ENCODE data around the gene GJA1.
"Not testable (repeated sequence)": the region's sequence is repeated elsewhere in the genome, so short reads cannot be mapped to it uniquely, and the experiment has no call there.

Gene GJA1

GRCh38 chr6:121435444-121436069 is at the start of gene GJA1:
GJA1 (plus strand) TSS chr6:121435646; CDS start chr6:121446848, 11,202 bp downstream.
- DNase-seq (ENCODE audit: low read depth), result no peak

DNA sequence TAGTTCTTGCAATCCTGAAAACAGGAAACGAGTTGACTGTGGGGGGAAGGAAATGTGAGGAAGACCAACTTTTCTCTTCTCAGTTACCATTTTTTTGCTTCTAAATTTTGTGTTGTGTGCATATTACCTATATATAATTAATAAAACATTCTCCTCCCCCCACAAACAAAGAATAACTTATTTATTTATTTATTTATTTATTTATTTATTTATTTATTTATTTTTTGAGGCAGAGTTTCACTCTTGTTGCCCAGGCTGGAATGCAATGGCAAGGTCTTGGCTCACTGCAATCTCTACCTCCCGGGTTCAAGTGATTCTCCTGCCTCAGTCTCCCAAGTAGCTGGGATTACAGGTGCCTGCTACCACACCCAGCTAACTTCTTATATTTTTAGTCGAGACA is 48.9 kb upstream of the GJA1 start:
- DNase-seq (ENCODE audit: low read depth), result not testable (repeated sequence)

GRCh38 chr6:121389419-121389818 is 46.0 kb upstream of the GJA1 start:
- no peak for DNase-seq (ENCODE audit: low read depth)

GRCh38 chr6:121393731-121394505 is 41.5 kb upstream of the GJA1 start:
- DNase-seq (ENCODE audit: low read depth), result no peak

GRCh38 chr6:121395736-121396135 is 39.7 kb upstream of the GJA1 start:
- DNase-seq (ENCODE audit: low read depth), result no peak

GRCh38 chr6:121397188-121397587 is 38.3 kb upstream of the GJA1 start:
- not testable (repeated sequence) for DNase-seq (ENCODE audit: low read depth)

DNA sequence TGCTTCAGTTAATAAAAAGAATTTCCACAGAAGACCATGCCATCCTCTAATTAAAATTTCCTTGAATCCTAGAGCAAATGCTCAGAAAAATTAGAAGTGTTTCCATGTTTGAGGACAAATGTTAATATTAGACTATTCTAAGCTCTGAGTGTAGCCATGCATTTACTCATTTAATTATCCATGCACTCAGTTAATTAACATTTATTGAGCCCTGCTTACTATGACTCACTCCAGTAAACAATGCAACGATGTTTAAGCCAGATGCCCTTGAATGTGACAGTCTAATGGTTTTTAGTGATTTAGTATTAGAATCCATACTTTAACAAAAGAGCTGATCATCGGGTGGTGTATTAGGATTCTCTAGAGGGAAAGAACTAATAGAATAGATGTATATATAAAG is 37.3 kb upstream of the GJA1 start:
- no peak for DNase-seq (ENCODE audit: low read depth)

DNA sequence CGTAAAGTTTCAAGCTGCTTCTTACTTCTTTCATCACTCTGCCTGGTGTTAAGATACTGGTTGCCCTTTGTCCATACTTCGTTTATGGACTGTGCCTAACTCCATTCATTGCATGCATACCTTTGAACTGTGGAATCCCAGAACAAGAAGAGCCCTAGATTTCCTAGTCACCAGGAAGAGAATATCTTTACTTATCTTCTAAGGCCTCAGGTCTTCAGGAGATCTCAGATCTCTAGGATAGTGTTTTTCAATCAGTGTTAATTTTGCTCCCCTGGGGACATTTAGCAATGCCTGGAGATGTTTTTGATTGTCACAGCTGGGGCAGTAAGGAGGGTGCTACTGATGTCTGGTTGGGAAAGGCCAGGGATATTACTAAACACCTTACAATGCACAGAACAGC is 35.5 kb upstream of the GJA1 start:
- DNase-seq (ENCODE audit: low read depth), result no peak

- no peak for DNase-seq (ENCODE audit: low read depth)
Measured at GRCh38 chr6:121403964-121404363, 31.5 kb upstream of the GJA1 start.

- no peak for DNase-seq (ENCODE audit: low read depth)
Measured at GRCh38 chr6:121405306-121405705, 30.1 kb upstream of the GJA1 start.

GRCh38 chr6:121408321-121408720 is 27.1 kb upstream of the GJA1 start:
- DNase-seq (ENCODE audit: low read depth), result no peak

- no peak for DNase-seq (ENCODE audit: low read depth)
Measured at GRCh38 chr6:121413879-121414278, 21.6 kb upstream of the GJA1 start.

GRCh38 chr6:121418346-121418745 is 17.1 kb upstream of the GJA1 start:
- DNase-seq (ENCODE audit: low read depth), result no peak

DNA sequence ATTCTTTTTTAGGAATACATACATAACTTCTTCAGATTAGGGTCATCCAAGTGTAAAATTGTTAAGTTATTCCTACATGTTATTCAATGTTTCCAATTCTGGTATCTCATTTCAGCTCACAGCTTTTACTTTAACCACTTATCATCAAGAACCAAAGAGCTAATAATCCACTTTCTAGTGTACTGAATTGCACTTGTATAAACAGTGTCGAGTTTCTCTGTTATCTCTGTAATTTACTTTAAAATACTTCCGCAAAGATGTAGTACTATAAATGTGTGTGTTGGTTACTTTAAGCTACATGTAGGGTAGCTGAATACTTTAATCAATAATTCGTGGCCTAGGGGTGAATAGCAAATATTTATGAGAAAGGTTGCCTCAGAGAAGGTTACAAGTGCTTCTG is 8.8 kb upstream of the GJA1 start:
- no peak for DNase-seq (ENCODE audit: low read depth)

GRCh38 chr6:121428872-121429756 is 6.3 kb upstream of the GJA1 start:
- no peak for DNase-seq (ENCODE audit: low read depth)

GRCh38 chr6:121430514-121431460 is 4.7 kb upstream of the GJA1 start:
- DNase-seq (ENCODE audit: low read depth), result no peak

DNA sequence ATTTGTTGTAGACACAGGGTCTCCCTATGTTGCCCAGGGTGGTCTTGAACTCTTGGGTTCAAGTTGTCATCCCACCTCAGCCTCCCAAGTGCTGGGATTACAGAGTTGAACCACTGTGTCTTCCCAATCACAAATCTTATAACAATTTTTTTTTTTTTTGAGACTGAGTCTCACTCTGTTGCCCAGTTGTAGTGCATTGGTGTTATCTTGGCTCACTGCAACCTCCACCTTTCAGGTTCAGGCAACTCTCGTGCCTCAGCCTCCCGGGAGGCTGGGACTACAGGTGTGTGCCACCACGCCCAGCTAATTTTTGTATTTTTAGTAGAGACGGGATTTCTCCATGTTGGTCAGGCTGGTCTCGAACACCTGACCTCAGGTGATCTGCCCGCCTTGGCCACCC is 3.7 kb upstream of the GJA1 start:
- DNase-seq (ENCODE audit: low read depth), result not testable (repeated sequence)

GRCh38 chr6:121434037-121434770 is 1.2 kb upstream of the GJA1 start:
- DNase-seq (ENCODE audit: low read depth), result no peak

DNA sequence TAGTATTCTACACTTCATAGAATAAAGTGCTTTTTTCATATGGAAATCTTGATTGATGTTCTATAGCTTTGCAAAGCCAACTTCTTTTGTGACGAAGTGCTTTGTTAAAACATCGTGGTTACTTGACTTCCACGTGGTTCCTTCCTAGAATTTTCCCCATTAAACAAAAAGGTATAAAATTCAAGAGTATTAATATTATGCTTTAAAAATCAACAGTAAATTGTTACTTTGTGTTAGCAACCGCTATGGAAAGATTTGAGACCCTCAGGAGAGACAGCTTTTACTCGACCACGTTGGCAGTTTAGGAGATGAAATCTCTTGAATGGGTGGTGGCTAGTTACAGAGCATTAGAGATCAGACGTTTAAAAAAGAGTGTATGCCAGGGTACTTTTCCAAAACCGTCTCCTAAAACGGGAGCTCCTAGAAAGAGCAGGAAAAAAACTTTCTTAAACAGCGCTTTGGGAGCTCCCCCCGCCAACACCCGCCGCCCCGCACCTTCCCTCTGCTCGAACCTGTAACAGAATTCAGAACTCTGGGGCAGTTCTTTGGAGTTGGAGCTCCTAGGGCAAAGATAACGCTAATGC is 920 bp downstream of the GJA1 start:
- no peak for DNase-seq (ENCODE audit: low read depth)

All from stimulated activated CD8-positive, alpha-beta memory T cell treated with anti-CD3 and anti-CD28 coated beads, Interleukin-15, amount 100 ng/mL, for 1 hour (primary cell).